GM18511 (cell line): ENCODE data around the gene RALGDS.

Experiments
- ATAC-seq: cut with Tn5 transposase; IDR thresholded peaks from one replicate; pipeline ENCODE4 v1.9.1; 2021; ENCODE audit warnings: mild to moderate bottlenecking, moderate library complexity; ENCODE audit not compliant: unreplicated experiment

Gene RALGDS

DNA sequence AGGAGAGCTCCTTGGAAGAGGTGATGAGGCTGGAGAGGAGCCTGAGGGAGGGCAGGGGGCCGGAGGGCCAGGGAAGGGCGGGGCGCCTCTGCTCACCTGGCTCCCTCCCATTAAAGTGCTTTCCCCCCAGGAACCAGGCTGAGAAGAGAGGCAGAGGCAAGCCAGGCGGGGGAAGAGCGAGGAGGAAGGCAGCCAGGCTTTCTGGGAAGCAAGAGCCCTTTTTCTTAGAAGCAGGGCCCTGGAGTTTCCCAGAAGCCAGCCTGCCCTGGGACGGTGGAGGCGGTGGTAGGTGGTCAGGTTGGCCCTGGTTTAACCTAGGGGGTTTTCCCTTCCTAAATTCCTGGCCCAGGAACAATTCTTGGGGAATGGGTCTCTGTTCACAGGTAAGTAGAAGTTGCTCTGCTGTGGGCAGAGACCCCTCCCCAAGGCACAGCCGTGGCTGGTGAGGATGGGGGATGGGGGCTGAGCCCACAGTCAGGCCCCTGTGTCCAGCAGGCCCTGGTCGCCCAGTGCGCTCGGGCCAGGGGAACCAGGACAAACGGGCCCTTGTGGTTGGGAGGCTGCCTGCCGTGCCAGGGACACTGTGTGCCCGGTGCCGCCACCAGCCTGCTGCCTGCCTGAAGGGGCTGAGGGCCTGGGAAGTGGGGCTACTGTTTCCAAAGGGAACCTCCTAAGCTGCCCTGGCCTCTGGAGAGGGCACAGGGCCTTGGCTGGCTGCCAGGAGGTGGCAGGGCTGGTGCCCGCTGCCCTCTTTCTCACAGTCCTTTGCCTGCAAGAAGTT, 16.6 kb upstream of the RALGDS start:
- no peak for ATAC-seq

DNA sequence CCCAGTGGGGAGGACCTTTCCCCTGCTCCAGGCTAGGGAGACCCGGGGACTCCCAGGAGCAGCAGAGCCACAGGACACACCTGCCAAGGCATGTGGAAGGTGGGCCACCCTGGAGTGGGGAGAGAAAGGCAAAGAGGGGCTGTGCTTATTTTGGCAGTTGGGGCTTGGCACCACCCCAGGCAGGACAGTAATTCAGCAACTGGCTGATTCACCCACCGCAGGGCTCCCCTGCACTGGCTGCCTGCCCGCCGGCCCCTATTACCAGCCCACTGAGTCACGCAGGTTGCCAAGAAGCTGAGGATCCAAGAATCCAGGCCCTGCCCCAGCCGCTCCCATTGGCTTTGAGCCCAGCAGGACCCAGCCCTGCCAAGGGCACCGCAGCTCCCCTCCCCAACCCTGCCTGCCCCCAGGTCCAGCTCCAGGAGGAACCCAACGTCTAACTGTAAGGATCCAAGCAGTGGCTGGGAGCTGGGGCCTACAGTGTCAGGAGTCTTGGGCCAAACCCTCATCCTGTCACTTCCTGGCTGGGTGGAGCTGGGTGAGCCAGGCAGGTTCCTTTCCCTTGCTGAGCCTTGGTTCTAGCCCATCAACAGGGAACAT, 14.2 kb upstream of the RALGDS start:
- no peak for ATAC-seq

DNA sequence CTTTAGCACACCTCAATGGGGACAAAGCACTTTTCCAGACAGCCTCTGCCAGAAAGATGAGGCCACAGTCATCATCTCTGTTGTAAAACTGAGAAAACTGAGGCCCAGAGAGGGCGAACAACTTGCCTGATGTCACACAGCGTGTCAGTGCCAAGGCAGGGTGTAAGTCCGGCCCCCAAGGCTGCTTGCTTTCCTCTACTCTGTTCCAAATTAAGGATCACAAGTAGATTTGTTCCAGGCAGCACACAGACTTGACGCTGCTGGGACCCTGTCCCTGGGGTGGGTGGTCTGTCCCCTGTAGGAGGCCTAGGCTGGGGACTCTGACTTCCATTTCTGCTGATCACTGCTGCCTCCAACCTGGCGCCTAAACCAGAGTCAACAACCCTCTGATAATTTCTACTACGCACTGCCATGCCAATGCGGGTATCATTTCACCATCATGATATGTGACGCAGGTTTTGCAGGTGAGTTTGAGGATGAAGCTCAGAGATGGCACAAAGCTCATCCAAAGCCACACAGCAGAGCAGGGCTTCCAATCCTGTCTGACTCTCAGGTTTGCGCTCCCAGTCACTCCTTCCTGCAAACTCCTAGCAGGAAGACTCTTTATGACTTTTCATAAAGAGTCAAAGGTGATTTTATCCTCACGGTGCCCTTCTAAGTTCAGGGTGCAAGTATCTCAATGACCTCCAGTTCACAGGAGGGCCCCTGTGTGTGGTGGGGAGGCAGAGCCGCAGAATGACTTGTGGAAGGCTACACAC, 13.5 kb upstream of the RALGDS start:
- no peak for ATAC-seq

DNA sequence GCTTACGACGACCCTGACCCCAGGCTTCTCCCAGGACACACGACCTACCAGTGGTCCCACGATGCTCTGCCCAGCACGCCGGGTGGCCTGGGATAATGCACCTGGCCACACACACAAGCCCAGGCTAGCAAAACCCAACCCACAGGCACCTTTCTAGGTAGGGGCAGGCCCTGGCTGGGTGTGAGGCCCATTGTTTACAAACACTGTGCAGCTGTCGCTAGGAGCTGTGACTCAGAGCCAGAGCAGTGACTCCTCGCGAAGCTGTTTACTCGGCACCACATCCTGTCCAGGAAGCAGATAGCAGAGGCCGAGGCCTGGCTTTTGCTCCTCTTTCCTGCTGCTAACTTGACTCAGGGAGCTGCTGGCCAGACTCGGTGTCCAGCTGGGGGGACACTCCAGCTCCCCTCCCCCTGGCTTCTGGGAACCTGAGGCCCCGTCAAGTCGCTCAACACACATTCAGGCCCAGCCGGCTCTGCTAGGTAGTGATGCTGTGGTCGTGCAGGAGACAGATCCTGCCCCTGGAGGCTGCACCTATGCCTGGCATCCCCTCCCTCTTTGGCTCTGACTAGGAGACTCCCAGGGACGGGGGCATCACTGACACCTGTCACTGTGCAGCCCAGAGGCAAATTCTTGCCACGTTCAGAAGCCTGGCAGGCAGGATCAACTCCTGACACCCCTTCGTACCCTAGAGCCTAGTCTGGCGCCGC, 12.8 kb upstream of the RALGDS start:
- peak; percentile 88 for ATAC-seq

DNA sequence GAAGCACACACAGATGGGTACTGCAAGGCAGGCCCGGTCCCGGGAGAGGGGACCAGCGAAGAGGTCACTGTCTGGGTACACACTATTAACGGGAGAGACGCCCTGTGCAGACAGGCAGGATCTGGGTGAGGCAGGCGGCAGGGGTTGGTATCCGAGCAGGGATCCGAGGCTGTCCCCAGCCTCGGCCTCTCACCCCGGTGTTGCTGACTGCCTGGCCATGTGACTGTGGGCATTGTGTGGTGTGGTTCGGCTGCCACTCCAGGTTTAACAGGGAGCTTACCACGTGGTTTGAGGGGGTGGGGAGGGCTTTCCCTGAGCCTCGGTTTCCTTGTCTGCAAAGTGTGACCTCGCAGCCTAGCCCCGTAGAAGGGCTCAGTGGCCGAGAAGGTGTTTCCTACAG, 11.1 kb upstream of the RALGDS start:
- ATAC-seq, result no peak

DNA sequence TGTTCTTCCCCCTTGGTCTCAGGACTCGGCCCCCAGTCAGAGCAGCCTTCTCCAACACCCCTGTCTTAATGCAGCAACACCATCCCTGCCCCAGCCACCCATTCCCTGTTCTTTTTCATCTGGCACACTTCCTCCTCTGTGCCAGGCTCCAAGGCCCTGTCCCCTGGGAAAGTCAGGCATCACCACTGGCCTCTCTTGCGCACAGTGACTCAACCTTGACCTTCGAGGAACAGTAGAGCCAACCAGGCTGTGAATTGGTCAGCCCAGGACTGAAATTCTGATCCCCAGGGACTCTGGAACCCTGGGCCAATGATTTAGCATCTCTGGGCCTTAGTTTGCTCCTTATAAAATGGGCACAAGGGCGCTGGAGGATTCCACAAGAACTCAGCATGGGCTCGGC, 10.5 kb upstream of the RALGDS start:
- no peak for ATAC-seq

DNA sequence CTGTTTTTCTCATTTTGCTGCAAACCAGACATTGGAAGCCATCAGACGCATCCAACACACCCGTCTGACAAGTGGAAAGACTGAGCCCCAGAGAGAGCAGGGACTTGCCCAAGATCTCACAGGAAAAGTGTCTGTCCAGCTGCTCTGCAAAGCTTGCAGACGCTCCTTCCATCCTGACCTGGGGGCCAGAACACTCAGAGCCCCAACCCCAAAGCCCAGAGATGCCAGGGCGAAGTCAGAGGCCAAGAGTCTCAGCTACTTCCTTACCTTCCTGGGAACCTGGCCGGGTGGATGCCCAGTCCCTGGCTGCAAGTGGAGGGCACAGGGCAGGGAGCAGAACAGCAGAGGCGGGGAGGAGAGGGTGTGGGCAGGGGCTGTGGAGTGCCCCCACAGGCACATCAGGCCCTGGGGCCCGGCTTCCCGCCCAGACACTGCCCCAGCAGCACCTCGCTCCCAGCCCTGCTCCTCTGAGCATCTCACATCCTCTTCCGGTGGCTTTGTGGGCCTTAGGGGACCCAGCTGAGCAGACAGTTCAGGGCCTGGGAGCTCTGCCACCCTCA, 9.7 kb upstream of the RALGDS start:
- ATAC-seq, result peak; percentile 61

DNA sequence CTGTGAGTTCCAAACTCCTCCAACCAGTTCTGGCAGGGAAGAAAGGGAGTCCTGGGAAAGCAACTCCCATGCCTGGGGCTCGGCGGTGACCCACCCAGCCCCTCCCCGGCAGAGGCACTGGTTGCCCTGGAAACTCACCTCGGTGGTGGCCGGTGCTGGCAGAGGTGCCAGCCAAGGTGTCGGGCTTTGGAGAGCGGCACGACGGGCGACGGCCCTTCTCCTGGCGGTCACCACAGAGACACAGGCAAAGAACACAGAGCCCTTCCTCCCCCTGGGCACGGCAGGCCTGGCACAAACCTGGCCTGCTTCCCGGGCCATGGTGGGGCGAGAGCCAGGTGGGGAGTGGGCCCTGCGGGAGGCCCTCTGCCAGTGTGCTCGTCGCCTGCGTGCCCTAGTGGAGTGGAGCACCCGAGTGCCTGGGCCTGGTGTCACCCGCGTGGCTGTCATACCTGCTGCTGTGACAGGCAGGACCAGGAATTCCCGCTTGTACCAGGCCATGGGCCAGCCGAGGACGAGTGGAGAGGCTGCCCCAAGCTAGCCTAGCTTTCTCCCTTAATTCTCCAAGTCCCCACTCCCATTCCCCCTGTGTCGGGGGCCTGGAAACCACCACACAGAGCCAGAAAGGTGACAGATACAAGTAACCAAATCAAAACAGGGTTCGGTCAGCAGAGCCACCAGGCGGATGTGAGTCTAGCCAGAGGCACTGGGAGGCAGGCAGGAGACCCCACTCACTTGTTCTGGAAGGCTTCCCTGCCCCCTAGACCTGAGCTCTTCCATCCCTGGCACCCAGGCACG, 8.2 kb upstream of the RALGDS start:
- ATAC-seq, result no peak

DNA sequence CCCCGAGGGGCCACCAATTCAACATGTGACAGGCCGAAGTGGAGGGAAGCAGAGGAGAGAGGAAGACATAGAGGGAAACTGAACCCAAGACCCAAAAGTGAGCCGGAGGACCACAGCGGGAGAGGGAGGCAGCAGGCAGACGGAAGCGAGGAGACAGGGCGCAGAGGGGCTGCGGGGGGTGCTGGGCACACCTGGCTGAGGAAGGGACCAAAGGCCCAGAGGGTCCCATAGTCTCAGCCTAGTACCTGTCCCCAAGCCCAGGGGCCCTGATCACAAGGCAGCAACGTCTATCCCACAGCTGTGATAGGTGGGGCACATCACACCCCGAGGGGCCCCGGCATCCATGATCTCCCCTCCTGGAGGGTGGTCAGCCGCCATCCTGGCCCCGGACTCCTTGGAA, 7.1 kb upstream of the RALGDS start:
- no peak for ATAC-seq

DNA sequence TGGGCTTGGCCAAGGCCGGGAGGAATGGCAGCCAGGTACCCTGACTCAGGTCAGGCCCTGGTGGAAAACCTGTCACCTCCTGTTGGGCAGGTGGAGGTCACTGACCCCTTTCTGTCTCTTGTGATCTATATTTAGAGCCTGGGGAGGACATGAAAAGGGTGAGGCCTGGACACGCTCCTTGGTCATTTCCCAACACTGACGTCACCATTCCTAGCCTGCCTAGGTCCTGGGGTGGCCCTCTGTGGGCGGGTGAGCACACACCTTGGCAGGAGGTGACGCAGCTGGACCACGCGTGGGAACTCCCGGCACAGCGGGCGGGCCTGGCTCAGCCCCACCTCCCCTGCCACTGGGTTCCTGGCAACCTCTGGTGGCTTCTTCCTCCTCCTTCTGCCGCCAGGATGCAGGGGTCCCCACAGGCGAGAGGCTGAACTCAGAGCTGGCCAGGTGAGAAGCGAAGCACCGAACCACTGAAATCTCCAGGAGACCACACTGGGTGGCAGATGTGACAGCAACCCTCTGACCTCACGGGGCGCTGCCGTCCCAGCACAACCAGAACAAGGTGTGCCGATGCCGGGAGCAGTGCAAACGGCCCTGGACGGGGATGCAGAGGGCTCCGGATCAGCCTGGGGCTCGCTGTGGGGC, 6.4 kb upstream of the RALGDS start:
- no peak for ATAC-seq

DNA sequence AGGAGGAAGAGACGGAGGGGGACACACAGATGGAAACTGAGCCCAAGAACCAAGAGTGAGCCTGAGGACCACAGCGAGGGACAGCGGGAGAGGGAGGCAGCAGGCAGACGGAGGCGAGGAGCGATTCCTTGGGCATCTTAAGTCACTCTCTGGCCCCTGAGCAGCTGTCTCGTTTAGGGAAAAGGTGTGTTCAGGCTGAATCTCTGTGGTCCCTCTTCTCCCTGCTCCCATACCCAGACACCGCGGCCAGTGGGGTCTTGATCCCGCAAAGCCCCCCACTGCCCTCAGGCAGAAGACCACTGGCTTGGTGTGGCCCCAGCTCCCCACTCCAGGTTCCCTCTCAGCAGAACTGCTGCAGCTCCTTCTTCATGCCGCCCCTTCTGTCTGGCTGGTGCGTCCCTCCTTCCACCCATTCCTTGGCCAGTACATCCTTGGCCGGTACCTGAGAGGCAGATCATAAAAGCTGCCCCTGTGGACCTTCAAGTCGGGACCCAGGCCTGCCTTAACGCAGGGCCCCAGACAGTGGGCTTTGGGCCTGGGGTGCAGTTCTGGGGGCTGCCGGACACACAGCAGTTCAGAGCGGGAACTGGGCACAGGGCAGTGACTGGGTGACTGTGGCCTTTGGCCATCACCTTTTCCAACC, 5.8 kb upstream of the RALGDS start:
- ATAC-seq, result no peak

DNA sequence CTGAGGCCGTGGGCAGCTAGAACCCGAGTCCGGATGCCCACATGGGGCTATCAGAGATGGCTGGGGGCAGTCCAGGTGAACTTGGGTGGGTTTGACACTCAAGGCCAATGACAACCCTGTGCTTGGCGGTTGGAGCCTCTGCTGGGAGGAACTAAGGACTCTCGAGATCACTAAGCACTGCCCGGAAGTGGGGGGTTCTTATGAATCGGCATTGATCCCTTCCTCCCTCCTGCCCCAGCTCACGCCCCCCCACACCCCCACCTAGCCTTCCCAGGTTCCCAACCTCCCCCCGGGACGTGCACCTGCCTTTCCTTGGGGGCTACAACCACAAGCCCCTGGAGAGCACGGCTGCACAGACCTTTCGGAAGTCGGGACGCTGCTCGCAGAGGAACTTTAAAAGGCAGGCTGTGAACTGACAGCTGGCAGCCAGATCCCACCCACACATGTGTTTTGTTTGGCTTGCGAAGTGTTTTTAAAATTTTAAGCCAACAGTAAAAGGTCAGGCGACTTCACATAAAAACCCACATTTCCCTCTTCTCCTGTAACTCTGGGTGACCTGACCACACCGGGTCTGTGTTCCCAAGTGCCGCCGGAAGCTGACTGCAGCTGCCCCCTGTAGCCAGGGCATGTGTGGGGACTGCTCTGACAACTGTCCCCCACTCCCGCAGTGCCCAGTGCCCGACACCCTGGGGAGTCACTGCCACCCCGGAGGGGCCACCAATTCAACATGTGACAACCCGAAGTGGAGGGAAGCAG, 5.1 kb upstream of the RALGDS start:
- peak; percentile 35 for ATAC-seq

DNA sequence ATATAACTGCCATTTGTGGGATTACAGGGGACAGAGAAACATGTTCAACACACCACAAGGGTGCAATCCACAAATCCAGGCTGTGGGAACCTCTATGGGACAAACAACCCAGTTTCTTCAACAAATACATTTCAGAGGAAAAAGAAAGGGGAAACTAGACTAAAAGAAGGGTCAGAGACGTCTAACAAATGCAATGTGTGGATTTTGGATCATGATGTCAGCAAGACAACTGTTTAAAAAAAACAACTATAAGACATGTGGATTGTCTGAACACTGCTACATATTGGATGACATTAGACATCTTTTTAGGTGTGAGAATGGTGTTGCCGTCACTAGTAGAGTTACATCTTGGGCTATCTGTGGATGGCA, 3.9 kb upstream of the RALGDS start:
- no peak for ATAC-seq

DNA sequence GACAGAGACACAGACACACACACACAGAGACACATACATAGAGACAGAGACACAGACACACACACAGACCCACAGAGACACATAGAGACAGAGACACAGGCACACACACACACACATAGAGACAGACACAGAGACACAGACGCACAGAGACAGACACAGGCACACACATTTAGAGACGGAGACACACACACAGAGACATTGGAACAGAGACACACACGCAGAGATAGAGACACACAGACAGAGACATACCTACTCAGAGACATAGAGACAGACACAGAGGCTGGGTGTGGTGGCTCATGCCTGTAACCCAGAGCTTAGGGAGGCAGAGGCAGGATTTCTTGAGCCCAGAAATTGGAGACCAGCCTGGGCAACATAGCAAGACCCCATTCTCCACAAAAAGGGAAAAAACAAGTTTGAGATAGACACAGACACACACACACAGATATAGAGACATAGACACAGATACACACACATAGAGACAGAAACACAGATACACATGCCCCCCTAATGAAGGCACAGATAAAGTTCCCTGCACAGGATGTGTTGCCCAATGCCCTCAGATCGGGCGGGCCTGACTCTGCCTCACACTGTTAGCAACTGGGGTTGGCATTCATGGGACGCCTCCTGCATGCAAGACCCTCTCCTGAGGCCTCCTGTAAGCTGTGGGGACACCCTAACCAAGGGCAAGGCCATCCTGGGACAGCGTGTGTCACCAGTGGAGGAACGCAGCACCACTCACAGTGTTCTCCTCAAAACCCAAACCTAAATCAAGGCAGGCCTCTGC, 3.3 kb upstream of the RALGDS start:
- ATAC-seq, result no peak

DNA sequence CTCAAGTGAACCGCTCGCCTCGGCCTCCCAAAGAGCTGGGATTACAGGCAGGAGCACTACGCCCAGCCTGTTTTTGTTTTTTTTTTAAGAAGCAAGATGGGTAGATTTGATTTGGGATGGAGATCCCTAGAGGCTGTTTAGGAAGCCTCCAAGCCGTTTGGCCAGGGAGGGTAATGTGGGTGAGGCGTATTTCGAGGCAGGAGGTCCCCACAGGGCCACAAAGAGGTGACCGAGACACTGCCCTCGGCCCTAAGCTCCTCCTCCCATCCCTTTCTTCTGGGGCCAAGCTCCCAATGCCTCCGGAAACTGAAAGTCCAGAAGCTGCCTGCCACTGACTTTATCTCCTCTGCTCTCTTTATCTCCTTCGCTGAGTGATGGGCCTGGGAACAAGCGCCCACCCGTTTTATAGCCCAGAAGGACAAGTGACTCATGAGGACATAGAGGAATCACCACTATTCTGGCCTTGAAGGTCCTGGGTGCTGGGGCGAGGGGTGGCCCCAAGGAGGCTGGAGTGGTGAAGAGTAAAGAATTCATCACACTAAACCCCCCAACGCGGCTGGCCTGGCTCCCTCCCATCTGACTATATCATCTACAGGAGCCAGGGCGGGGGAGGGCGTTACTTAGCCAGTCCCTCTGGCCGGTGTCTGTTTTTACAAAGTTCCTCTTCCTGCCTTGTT, 2.0 kb upstream of the RALGDS start:
- no peak for ATAC-seq

DNA sequence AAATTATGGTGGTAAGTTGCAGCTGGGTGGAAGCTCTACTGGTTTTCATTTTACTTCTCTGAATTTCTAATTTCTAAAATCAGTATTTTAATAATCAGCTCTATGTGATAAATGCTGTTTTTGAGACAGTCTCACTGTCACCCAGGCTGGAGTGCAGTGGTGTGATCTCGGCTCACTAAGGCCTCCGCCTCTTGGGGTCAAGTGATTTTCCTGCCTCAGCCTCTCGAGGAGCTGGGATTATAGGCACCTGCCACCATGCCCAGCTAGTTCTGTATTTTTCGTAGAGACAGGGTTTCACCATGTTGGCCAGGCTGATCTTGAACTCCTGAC, 1.5 kb upstream of the RALGDS start:
- ATAC-seq, result no peak

DNA sequence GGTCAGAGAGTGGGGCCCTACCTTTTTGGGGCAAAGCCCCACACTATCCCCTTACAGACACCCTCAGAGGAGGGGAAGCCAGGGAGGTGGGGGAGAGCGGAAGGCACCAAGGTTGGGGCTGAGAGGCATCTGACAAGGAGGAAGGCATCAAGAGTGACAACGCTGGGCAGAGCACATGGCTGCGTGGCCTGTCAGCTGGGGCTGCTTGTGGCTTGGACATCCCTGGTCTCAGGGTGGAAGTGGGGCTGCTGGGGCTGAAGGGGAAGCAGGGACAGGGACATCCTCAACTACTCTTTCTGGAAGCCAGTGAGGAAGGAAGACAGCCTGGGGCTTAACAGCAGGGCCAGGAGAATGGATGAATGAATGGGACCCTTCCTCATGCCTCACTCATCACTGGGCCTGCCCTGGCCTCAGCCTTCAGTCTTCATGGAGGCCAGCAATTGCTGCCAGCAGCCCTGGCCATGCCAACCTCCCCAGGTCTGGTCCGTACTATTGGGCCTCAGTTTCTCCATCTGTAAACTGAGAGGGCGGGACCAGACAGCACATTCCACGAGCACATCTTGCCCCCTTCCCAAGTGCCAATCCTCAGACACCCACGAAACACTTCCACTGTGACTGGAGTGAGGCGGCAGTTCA, 993 bp upstream of the RALGDS start:
- no peak for ATAC-seq
